ENCODE data around the gene ING1.

Gene ING1

GRCh38 chr13:110759710-110760109 lies 46.2 kb downstream of the ING1 start:
- Histone ChIP-seq H2BK12ac (ENCODE audit: low read length in 2 of 2) (no peak overlapping the region), H4K8ac (ENCODE audit: low read length) (no peak overlapping the region), H3K27me3 (ENCODE audit: control insufficient read depth in 1 of 2, insufficient read depth in 1 of 2, low read length in 2 of 2) (no peaks in the 10 kb centered on the region), H4K91ac (ENCODE audit: low read length) (no peak overlapping the region), H3K36me3 (ENCODE audit: control insufficient read depth in 1 of 2, insufficient read depth in 2 of 2, low read depth in 1 of 2, low read length in 2 of 2) (no peaks in the 10 kb centered on the region), H2BK5ac (ENCODE audit: low read depth, low read length, poor library complexity, severe bottlenecking) (no peak overlapping the region), H2AFZ (ENCODE audit: low read depth, low read length) (no peak overlapping the region), H3K79me1 (replicated peaks; ENCODE audit: low read length, poor library complexity, severe bottlenecking) (no peaks in the 10 kb centered on the region), H3K4me2 (ENCODE audit: low read length, poor library complexity, severe bottlenecking) (no peak overlapping the region), H3K4me3 (ENCODE audit: insufficient read depth in 1 of 2, low read depth in 1 of 2, low read length in 2 of 2) (no peak overlapping the region), H2BK15ac (ENCODE audit: low read depth, poor library complexity, severe bottlenecking) (no peak overlapping the region), H3K23ac (ENCODE audit: low read length in 2 of 2) (no peak overlapping the region), H3K18ac (ENCODE audit: low read depth in 1 of 2, low read length in 2 of 2) (no peak overlapping the region), H3K27ac (ENCODE audit: low read length, poor library complexity, severe bottlenecking) (no peak overlapping the region), H3K9me3 (ENCODE audit: control insufficient read depth, low read length) (no peaks in the 10 kb centered on the region), H2BK120ac (ENCODE audit: low read depth, low read length) (no peak overlapping the region), H2AK5ac (ENCODE audit: low read length, severe bottlenecking) (no peak overlapping the region), H3K14ac (ENCODE audit: low read length in 2 of 2) (no peak overlapping the region), H3K9ac (ENCODE audit: low read length) (no peak overlapping the region), H3K4me1 (ENCODE audit: control insufficient read depth, insufficient read depth, low read depth, low read length) (no peaks in the 10 kb centered on the region), H3K4ac (ENCODE audit: low read depth in 1 of 2, low read length in 2 of 2) (no peak overlapping the region)
- WGBS = 87% methylated on average over 4 of the region's 4 CpGs
- peak; percentile 25 for DNase-seq

GRCh38 chr13:110760611-110761010 lies 47.1 kb downstream of the ING1 start:
- H3K27ac ChIP-seq (ENCODE audit: low read length, poor library complexity, severe bottlenecking) = no peak overlapping the region
- H3K9me3 ChIP-seq (ENCODE audit: control insufficient read depth, low read length) = no peaks in the 10 kb centered on the region
- 93% methylated on average over 6 of the region's 6 CpGs for WGBS
- no peak overlapping the region for H2BK5ac ChIP-seq (ENCODE audit: low read depth, low read length, poor library complexity, severe bottlenecking)
- no peak overlapping the region for H3K23ac ChIP-seq (ENCODE audit: low read length in 2 of 2)
- peaks cover 0 to 8% of the 10 kb centered on the region in 2 experiments for H3K27me3 ChIP-seq (ENCODE audit: control insufficient read depth in 1 of 2, insufficient read depth in 1 of 2, low read length in 2 of 2)
- H3K4me2 ChIP-seq (ENCODE audit: low read length, poor library complexity, severe bottlenecking) = no peak overlapping the region
- no peaks in the 10 kb centered on the region for H3K4me1 ChIP-seq (ENCODE audit: control insufficient read depth, insufficient read depth, low read depth, low read length)
- H2BK12ac ChIP-seq (ENCODE audit: low read length in 2 of 2) = no peak overlapping the region
- no peak for DNase-seq
- H3K36me3 ChIP-seq (ENCODE audit: control insufficient read depth in 1 of 2, insufficient read depth in 2 of 2, low read depth in 1 of 2, low read length in 2 of 2) = no peaks in the 10 kb centered on the region
- no peak overlapping the region for H3K4ac ChIP-seq (ENCODE audit: low read depth in 1 of 2, low read length in 2 of 2)
- H3K4me3 ChIP-seq (ENCODE audit: insufficient read depth in 1 of 2, low read depth in 1 of 2, low read length in 2 of 2) = no peak overlapping the region
- no peak overlapping the region for H2AFZ ChIP-seq (ENCODE audit: low read depth, low read length)
- H3K79me1 ChIP-seq (replicated peaks; ENCODE audit: low read length, poor library complexity, severe bottlenecking) = no peaks in the 10 kb centered on the region
- H3K9ac ChIP-seq (ENCODE audit: low read length) = no peak overlapping the region
- no peak overlapping the region for H4K91ac ChIP-seq (ENCODE audit: low read length)
- no peak overlapping the region for H2BK15ac ChIP-seq (ENCODE audit: low read depth, poor library complexity, severe bottlenecking)
- H3K14ac ChIP-seq (ENCODE audit: low read length in 2 of 2) = no peak overlapping the region
- no peak overlapping the region for H2BK120ac ChIP-seq (ENCODE audit: low read depth, low read length)
- no peak overlapping the region for H4K8ac ChIP-seq (ENCODE audit: low read length)
- H2AK5ac ChIP-seq (ENCODE audit: low read length, severe bottlenecking) = no peak overlapping the region
- H3K18ac ChIP-seq (ENCODE audit: low read depth in 1 of 2, low read length in 2 of 2) = no peak overlapping the region

GRCh38 chr13:110766671-110767430 lies 53.4 kb downstream of the ING1 start:
- Histone ChIP-seq H2AFZ (ENCODE audit: low read depth, low read length) (no peak overlapping the region), H3K27ac (ENCODE audit: low read length, poor library complexity, severe bottlenecking) (no peak overlapping the region), H2BK120ac (ENCODE audit: low read depth, low read length) (no peak overlapping the region), H3K4me1 (ENCODE audit: control insufficient read depth, insufficient read depth, low read depth, low read length) (peaks cover 1% of the 10 kb centered on the region), H2BK5ac (ENCODE audit: low read depth, low read length, poor library complexity, severe bottlenecking) (no peak overlapping the region), H3K18ac (ENCODE audit: low read depth in 1 of 2, low read length in 2 of 2) (no peak overlapping the region), H2BK12ac (ENCODE audit: low read length in 2 of 2) (peak overlapping the region in 1 of 2 experiments; percentile 26), H2AK5ac (ENCODE audit: low read length, severe bottlenecking) (no peak overlapping the region), H3K4me2 (ENCODE audit: low read length, poor library complexity, severe bottlenecking) (no peak overlapping the region), H4K91ac (ENCODE audit: low read length) (no peak overlapping the region), H3K4ac (ENCODE audit: low read depth in 1 of 2, low read length in 2 of 2) (no peak overlapping the region), H3K36me3 (ENCODE audit: control insufficient read depth in 1 of 2, insufficient read depth in 2 of 2, low read depth in 1 of 2, low read length in 2 of 2) (no peaks in the 10 kb centered on the region), H2BK15ac (ENCODE audit: low read depth, poor library complexity, severe bottlenecking) (no peak overlapping the region), H3K9ac (ENCODE audit: low read length) (no peak overlapping the region), H3K27me3 (ENCODE audit: control insufficient read depth in 1 of 2, insufficient read depth in 1 of 2, low read length in 2 of 2) (peaks cover 9 to 32% of the 10 kb centered on the region in 2 experiments), H3K23ac (ENCODE audit: low read length in 2 of 2) (no peak overlapping the region), H4K8ac (ENCODE audit: low read length) (no peak overlapping the region), H3K4me3 (ENCODE audit: insufficient read depth in 1 of 2, low read depth in 1 of 2, low read length in 2 of 2) (no peak overlapping the region), H3K14ac (ENCODE audit: low read length in 2 of 2) (no peak overlapping the region), H3K9me3 (ENCODE audit: control insufficient read depth, low read length) (no peaks in the 10 kb centered on the region), H3K79me1 (replicated peaks; ENCODE audit: low read length, poor library complexity, severe bottlenecking) (no peaks in the 10 kb centered on the region)
- 67% methylated on average over 4 of the region's 4 CpGs for WGBS
- no peak for DNase-seq

GRCh38 chr13:110767476-110767875 lies 54.0 kb downstream of the ING1 start:
- Histone ChIP-seq H2BK120ac (ENCODE audit: low read depth, low read length) (no peak overlapping the region), H2BK15ac (ENCODE audit: low read depth, poor library complexity, severe bottlenecking) (no peak overlapping the region), H3K4me3 (ENCODE audit: insufficient read depth in 1 of 2, low read depth in 1 of 2, low read length in 2 of 2) (no peak overlapping the region), H3K9ac (ENCODE audit: low read length) (no peak overlapping the region), H3K9me3 (ENCODE audit: control insufficient read depth, low read length) (no peaks in the 10 kb centered on the region), H3K23ac (ENCODE audit: low read length in 2 of 2) (no peak overlapping the region), H3K18ac (ENCODE audit: low read depth in 1 of 2, low read length in 2 of 2) (no peak overlapping the region), H4K8ac (ENCODE audit: low read length) (no peak overlapping the region), H3K36me3 (ENCODE audit: control insufficient read depth in 1 of 2, insufficient read depth in 2 of 2, low read depth in 1 of 2, low read length in 2 of 2) (no peaks in the 10 kb centered on the region), H4K91ac (ENCODE audit: low read length) (no peak overlapping the region), H3K4me1 (ENCODE audit: control insufficient read depth, insufficient read depth, low read depth, low read length) (peaks cover 1% of the 10 kb centered on the region), H3K14ac (ENCODE audit: low read length in 2 of 2) (no peak overlapping the region), H2AK5ac (ENCODE audit: low read length, severe bottlenecking) (no peak overlapping the region), H3K4ac (ENCODE audit: low read depth in 1 of 2, low read length in 2 of 2) (no peak overlapping the region), H3K27ac (ENCODE audit: low read length, poor library complexity, severe bottlenecking) (no peak overlapping the region), H3K27me3 (ENCODE audit: control insufficient read depth in 1 of 2, insufficient read depth in 1 of 2, low read length in 2 of 2) (peaks cover 11 to 37% of the 10 kb centered on the region in 2 experiments), H2AFZ (ENCODE audit: low read depth, low read length) (no peak overlapping the region), H3K79me1 (replicated peaks; ENCODE audit: low read length, poor library complexity, severe bottlenecking) (no peaks in the 10 kb centered on the region), H3K4me2 (ENCODE audit: low read length, poor library complexity, severe bottlenecking) (no peak overlapping the region), H2BK12ac (ENCODE audit: low read length in 2 of 2) (no peak overlapping the region), H2BK5ac (ENCODE audit: low read depth, low read length, poor library complexity, severe bottlenecking) (no peak overlapping the region)
- 87% methylated on average over 7 of the region's 7 CpGs for WGBS
- DNase-seq = no peak

All from mesenchymal stem cell (in vitro differentiated cells and primary cell).